ENCODE data around the gene SHISA9. TPM values are rescaled to one million over a fixed set of nuclear protein-coding genes. Genes with fewer than 3 reads are reported as not detected.

Gene SHISA9
- total RNA-seq, 2 experiments from 2014 or later = not detected

- TF ChIP-seq CTCF (conservative IDR thresholded peaks at IDR 0.05; ENCODE audit: low read length) = no peak
- TF ChIP-seq EZH2phosphoT487 (IDR thresholded peaks at IDR 0.05; ENCODE audit: borderline replicate concordance, low read depth, low read length) = no peak
- Histone ChIP-seq H3K9me3 (ENCODE audit: low read length) (no peaks in the 10 kb centered on the region), H2AFZ (ENCODE audit: low read length) (no peak overlapping the region), H4K20me1 (ENCODE audit: insufficient read depth, low read length) (no peaks in the 10 kb centered on the region), H3K4me1 (ENCODE audit: insufficient read depth, low read length, poor library complexity, severe bottlenecking) (no peaks in the 10 kb centered on the region), H3K4me3 (ENCODE audit: low read depth, low read length, poor library complexity, severe bottlenecking) (no peak overlapping the region), H3K79me2 (ENCODE audit: insufficient read depth, low read depth, low read length) (no peaks in the 10 kb centered on the region), H3K9me2 (ENCODE audit: insufficient read depth, low read length) (no peaks in the 10 kb centered on the region), H3K36me3 (ENCODE audit: insufficient read depth, low read length) (no peaks in the 10 kb centered on the region), H3K27ac (ENCODE audit: low read depth, low read length, poor library complexity, severe bottlenecking) (no peak overlapping the region), H3K4me2 (ENCODE audit: low read length) (no peak overlapping the region)
- no peak for DNase-seq (ENCODE audit: low spot score)
- no TSS peak for BruUV-seq (replicated peaks)
- ChIA-PET CTCF (ENCODE audit: unreplicated experiment) (no interaction called here), POLR2A (no interaction called here)
- intact Hi-C loops (cut with micrococcal nuclease; ENCODE audit: unreplicated experiment) = no loop called here
These were observed 222.6 kb downstream of the SHISA9 start for GRCh38 chr16:13123991-13124390.

GRCh38 chr16:13127144-13127543, 225.7 kb downstream of the SHISA9 start:
- Histone ChIP-seq H3K4me3 (ENCODE audit: low read depth, low read length, poor library complexity, severe bottlenecking) (no peak overlapping the region), H2AFZ (ENCODE audit: low read length) (no peak overlapping the region), H3K4me2 (ENCODE audit: low read length) (no peak overlapping the region), H3K27ac (ENCODE audit: low read depth, low read length, poor library complexity, severe bottlenecking) (no peak overlapping the region), H3K9me2 (ENCODE audit: insufficient read depth, low read length) (no peaks in the 10 kb centered on the region), H3K9me3 (ENCODE audit: low read length) (no peaks in the 10 kb centered on the region), H3K79me2 (ENCODE audit: insufficient read depth, low read depth, low read length) (no peaks in the 10 kb centered on the region), H3K4me1 (ENCODE audit: insufficient read depth, low read length, poor library complexity, severe bottlenecking) (no peaks in the 10 kb centered on the region), H3K36me3 (ENCODE audit: insufficient read depth, low read length) (no peaks in the 10 kb centered on the region), H4K20me1 (ENCODE audit: insufficient read depth, low read length) (no peaks in the 10 kb centered on the region)
- no peak for TF ChIP-seq CTCF (conservative IDR thresholded peaks at IDR 0.05; ENCODE audit: low read length)
- TF ChIP-seq EZH2phosphoT487 (IDR thresholded peaks at IDR 0.05; ENCODE audit: borderline replicate concordance, low read depth, low read length) = no peak
- no TSS peak for BruUV-seq (replicated peaks)
- POLR2A ChIA-PET = no interaction called here
- CTCF ChIA-PET (ENCODE audit: unreplicated experiment) = no interaction called here
- no peak for DNase-seq (ENCODE audit: low spot score)
- intact Hi-C loops (cut with micrococcal nuclease; ENCODE audit: unreplicated experiment) = no loop called here

- no peak overlapping the region for H2AFZ ChIP-seq (ENCODE audit: low read length)
- DNase-seq (ENCODE audit: low spot score) = no peak
- no peaks in the 10 kb centered on the region for H3K36me3 ChIP-seq (ENCODE audit: insufficient read depth, low read length)
- peaks cover 6% of the 10 kb centered on the region; the same call in 1 of the 2 replicates for H3K9me3 ChIP-seq (ENCODE audit: low read length)
- ChIA-PET CTCF (ENCODE audit: unreplicated experiment) (no interaction called here), POLR2A (no interaction called here)
- H3K4me3 ChIP-seq (ENCODE audit: low read depth, low read length, poor library complexity, severe bottlenecking) = no peak overlapping the region
- H4K20me1 ChIP-seq (ENCODE audit: insufficient read depth, low read length) = no peaks in the 10 kb centered on the region
- H3K27ac ChIP-seq (ENCODE audit: low read depth, low read length, poor library complexity, severe bottlenecking) = no peak overlapping the region
- intact Hi-C loops (cut with micrococcal nuclease; ENCODE audit: unreplicated experiment) = no loop called here
- BruUV-seq (replicated peaks) = no TSS peak
- H3K9me2 ChIP-seq (ENCODE audit: insufficient read depth, low read length) = no peaks in the 10 kb centered on the region
- H3K4me1 ChIP-seq (ENCODE audit: insufficient read depth, low read length, poor library complexity, severe bottlenecking) = no peaks in the 10 kb centered on the region
- no peak overlapping the region for H3K4me2 ChIP-seq (ENCODE audit: low read length)
- H3K79me2 ChIP-seq (ENCODE audit: insufficient read depth, low read depth, low read length) = no peaks in the 10 kb centered on the region
- TF ChIP-seq CTCF (conservative IDR thresholded peaks at IDR 0.05; ENCODE audit: low read length) = no peak
- TF ChIP-seq EZH2phosphoT487 (IDR thresholded peaks at IDR 0.05; ENCODE audit: borderline replicate concordance, low read depth, low read length) = no peak
These were observed 229.2 kb downstream of the SHISA9 start for GRCh38 chr16:13130586-13130985.
